DMS 273 (cell line): ENCODE results near the gene TENT5C.

Source experiments
- DNase-seq: peaks from one replicate; lab custom pipeline; 2025; ENCODE audit not compliant: unreplicated experiment; lab: John Stamatoyannopoulos, UW

Gene TENT5C

GRCh38 chr1:117633423-117633822 is 27.6 kb downstream of the TENT5C start:
- DNase-seq: no peak

- no peak for DNase-seq
Measured at GRCh38 chr1:117633936-117634335, 28.1 kb downstream of the TENT5C start.

- DNase-seq: no peak
Measured at GRCh38 chr1:117634631-117635030, 28.8 kb downstream of the TENT5C start.

- no peak for DNase-seq
Measured at GRCh38 chr1:117635805-117636204, 30.0 kb downstream of the TENT5C start.

GRCh38 chr1:117636637-117637425 is 31.0 kb downstream of the TENT5C start:
- no peak for DNase-seq

- DNase-seq: no peak
Measured at GRCh38 chr1:117638141-117638540, 32.3 kb downstream of the TENT5C start.

- no peak for DNase-seq
Measured at GRCh38 chr1:117638759-117639158, 32.9 kb downstream of the TENT5C start.

- DNase-seq: no peak
Measured at GRCh38 chr1:117639741-117640140, 33.9 kb downstream of the TENT5C start.

- no peak for DNase-seq
Measured at GRCh38 chr1:117641536-117641935, 35.7 kb downstream of the TENT5C start.

- no peak for DNase-seq
Measured at GRCh38 chr1:117642963-117643362, 37.1 kb downstream of the TENT5C start.

GRCh38 chr1:117643601-117644000 is 37.8 kb downstream of the TENT5C start:
- no peak for DNase-seq

GRCh38 chr1:117644696-117645311 is 39.0 kb downstream of the TENT5C start:
- DNase-seq: no peak

GRCh38 chr1:117645343-117645742 is 39.5 kb downstream of the TENT5C start:
- no peak for DNase-seq

- no peak for DNase-seq
Measured at GRCh38 chr1:117646007-117646811, 40.4 kb downstream of the TENT5C start.

GRCh38 chr1:117646956-117647355 is 41.1 kb downstream of the TENT5C start:
- no peak for DNase-seq

GRCh38 chr1:117648015-117648414 is 42.2 kb downstream of the TENT5C start:
- DNase-seq: no peak

- DNase-seq: no peak
Measured at GRCh38 chr1:117650840-117651568, 45.2 kb downstream of the TENT5C start.

GRCh38 chr1:117651616-117652015 is 45.8 kb downstream of the TENT5C start:
- no peak for DNase-seq

- no peak for DNase-seq
Measured at GRCh38 chr1:117652421-117652820, 46.6 kb downstream of the TENT5C start.

- no peak for DNase-seq
Measured at GRCh38 chr1:117653195-117653594, 47.3 kb downstream of the TENT5C start.
